Esophagus (tissue), 2 donors: Measurements from ENCODE around the gene GMEB2. TPM values are rescaled to one million over a fixed set of nuclear protein-coding genes. Genes with fewer than 3 reads are reported as not detected.

Experiments
- H3K27ac ChIP-seq, 2 donors: one replicate each; pipeline ENCODE4 v1.5.1; 2013; ENCODE audit warnings: low read depth in 2 of 2, mild to moderate bottlenecking in 2 of 2, inconsistent platforms in 1 of 2, low read length in 1 of 2, moderate library complexity in 1 of 2
- H3K27me3 ChIP-seq, 2 donors: one replicate each; pipeline ENCODE4 v1.6.1; 2013; ENCODE audit warnings: low read length in 2 of 2, control low read depth in 1 of 2, mild to moderate bottlenecking in 1 of 2; ENCODE audit not compliant: insufficient read depth in 2 of 2, control insufficient read depth in 1 of 2
- H3K36me3 ChIP-seq, 2 donors: one replicate each; pipeline ENCODE4 v1.6.1; 2013; ENCODE audit warnings: low read length in 1 of 2; ENCODE audit not compliant: control insufficient read depth in 2 of 2, insufficient read depth in 2 of 2
- H3K4me1 ChIP-seq, 2 donors: one replicate each; pipeline ENCODE4 v1.6.1; 2013; ENCODE audit warnings: low read length in 1 of 2; ENCODE audit not compliant: control insufficient read depth in 2 of 2, insufficient read depth in 2 of 2
- H3K4me3 ChIP-seq, 2 donors: one replicate each; pipeline ENCODE4 v1.5.1; 2013; ENCODE audit warnings: low read length in 2 of 2, mild to moderate bottlenecking in 2 of 2, low read depth in 1 of 2, moderate library complexity in 1 of 2
- H3K9me3 ChIP-seq, 2 donors: one replicate each; pipeline ENCODE4 v1.6.1; 2013; ENCODE audit warnings: mild to moderate bottlenecking in 2 of 2, low read depth in 1 of 2, low read length in 1 of 2, moderate library complexity in 1 of 2; ENCODE audit not compliant: control insufficient read depth in 2 of 2, insufficient read depth in 1 of 2
- WGBS, 2 donors: extraction: QIAGEN DNeasy Blood & Tissue Kit; methylation state at CpG; one replicate each; pipeline ENCODE4 v1.1.7; 2013; 5-methylcytosine and 5-hydroxymethylcytosine counted together
- polyA plus RNA-seq, 2 donors: library from polyadenylated mRNA; stranded (reverse); fragments of 200-250 nt; gene quantifications; one replicate each; pipeline ENCODE4 v1.2.3, GENCODE V29; 2013
- donor health status: healthy with polysubstance abuse.
- donor health status: Bipolar disorder and iron deficiency.

The GMEB2 gene
- polyA plus RNA-seq, 2 donors: 7.6 to 8.8 TPM

- Histone ChIP-seq H3K27me3 (peaks cover 0 to 8% of the 10 kb centered on the region in 2 donors), H3K4me1 (peaks cover 0 to 21% of the 10 kb centered on the region in 2 donors), H3K9me3 (peaks cover 0 to 5% of the 10 kb centered on the region in 2 donors), H3K36me3 (no peaks in the 10 kb centered on the region), H3K27ac (no peak overlapping the region), H3K4me3 (no peak overlapping the region)
- 45 to 53% methylated on average over 19 of the region's 19 CpGs for WGBS, 2 donors
Measured at GRCh38 chr20:63544958-63545516, 81.9 kb downstream of the GMEB2 start.

DNA sequence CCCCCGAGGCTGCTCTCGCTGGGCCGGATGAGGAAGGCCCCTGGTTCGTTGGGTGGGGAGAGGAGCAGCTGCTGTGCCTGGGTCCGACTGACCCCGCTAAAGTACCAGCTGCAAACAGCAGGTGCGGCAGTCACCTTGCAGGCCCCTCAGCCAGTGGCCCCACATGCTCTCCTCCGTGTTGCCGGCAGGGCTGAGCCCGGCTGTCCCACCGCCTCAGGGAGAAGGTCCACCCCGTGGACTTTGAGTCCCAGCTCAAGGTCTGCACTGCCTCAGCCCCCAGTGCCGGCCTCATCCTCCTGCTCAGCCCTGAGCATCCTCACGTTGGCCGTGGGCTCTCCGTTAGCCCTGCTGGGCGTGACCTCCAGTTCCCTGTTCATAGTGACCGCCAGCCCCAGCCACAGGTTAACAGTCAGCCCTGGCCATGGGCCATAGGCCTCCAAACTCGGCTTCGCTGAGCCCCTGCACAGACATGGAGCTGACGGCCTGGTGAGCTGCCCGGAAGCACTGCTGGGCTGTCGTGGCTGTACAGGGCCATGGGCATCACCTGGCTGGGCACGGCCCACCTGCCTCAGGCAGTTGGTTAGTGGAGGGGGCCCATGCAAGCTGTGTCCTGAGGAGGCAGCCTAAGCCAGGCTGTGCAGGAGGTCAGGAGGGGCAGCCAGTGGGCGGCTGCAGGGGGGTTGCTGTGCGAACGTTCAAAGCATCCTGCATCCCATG is 82.5 kb downstream of the GMEB2 start:
- Histone ChIP-seq H3K9me3 (peaks cover 0 to 5% of the 10 kb centered on the region in 2 donors), H3K4me1 (peaks cover 0 to 23% of the 10 kb centered on the region in 2 donors), H3K4me3 (no peak overlapping the region), H3K36me3 (no peaks in the 10 kb centered on the region), H3K27ac (no peak overlapping the region), H3K27me3 (peaks cover 0 to 8% of the 10 kb centered on the region in 2 donors)
- 57 to 62% methylated on average over 25 to 27 of the region's 27 CpGs for WGBS, 2 donors

DNA sequence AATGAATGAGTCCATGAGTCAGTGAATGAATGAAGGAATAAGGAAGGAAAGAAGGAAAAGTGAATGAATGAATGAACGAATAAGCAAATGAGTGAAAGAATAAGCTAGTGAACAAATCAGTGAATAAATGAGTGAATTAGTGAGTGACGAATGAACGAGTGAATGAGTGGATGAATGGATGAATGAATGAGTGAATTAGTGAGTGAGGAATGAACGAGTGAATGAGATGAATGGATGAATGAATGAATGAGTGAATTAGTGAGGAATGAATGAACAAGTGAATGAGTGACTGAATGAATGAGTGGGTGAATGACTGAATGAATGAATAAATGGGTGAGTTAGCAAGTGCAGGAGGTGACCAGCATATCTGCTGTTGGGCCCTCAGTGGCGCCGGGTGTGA is 83.2 kb downstream of the GMEB2 start:
- no peaks in the 10 kb centered on the region for H3K36me3 ChIP-seq
- no peak overlapping the region for H3K27ac ChIP-seq
- no peak overlapping the region for H3K4me3 ChIP-seq
- peaks cover 0 to 29% of the 10 kb centered on the region in 2 donors for H3K4me1 ChIP-seq
- WGBS, 2 donors: 85 to 86% methylated on average over 6 of the region's 6 CpGs
- peaks cover 0 to 8% of the 10 kb centered on the region in 2 donors for H3K27me3 ChIP-seq
- H3K9me3 ChIP-seq: peaks cover 0 to 5% of the 10 kb centered on the region in 2 donors

GRCh38 chr20:63543131-63543530 is 83.8 kb downstream of the GMEB2 start:
- WGBS, 2 donors: 60 to 76% methylated on average over 10 of the region's 10 CpGs
- H3K27me3 ChIP-seq: peaks cover 0 to 8% of the 10 kb centered on the region in 2 donors
- peaks cover 0 to 5% of the 10 kb centered on the region in 2 donors for H3K9me3 ChIP-seq
- no peak overlapping the region for H3K4me3 ChIP-seq
- H3K36me3 ChIP-seq: no peaks in the 10 kb centered on the region
- H3K4me1 ChIP-seq: peaks cover 0 to 29% of the 10 kb centered on the region in 2 donors
- no peak overlapping the region for H3K27ac ChIP-seq

- H3K4me1 ChIP-seq: peaks cover 0 to 29% of the 10 kb centered on the region in 2 donors
- 61 to 82% methylated on average over 9 to 10 of the region's 10 CpGs for WGBS, 2 donors
- H3K36me3 ChIP-seq: no peaks in the 10 kb centered on the region
- no peak overlapping the region for H3K4me3 ChIP-seq
- peaks cover 0 to 5% of the 10 kb centered on the region in 2 donors for H3K9me3 ChIP-seq
- H3K27me3 ChIP-seq: peaks cover 0 to 7% of the 10 kb centered on the region in 2 donors
- H3K27ac ChIP-seq: peak overlapping the region in 1 of 2 donors; percentile 44
Measured at GRCh38 chr20:63542696-63543095, 84.2 kb downstream of the GMEB2 start.

GRCh38 chr20:63542031-63542559 is 84.8 kb downstream of the GMEB2 start:
- Histone ChIP-seq H3K4me1 (peaks cover 0 to 29% of the 10 kb centered on the region in 2 donors), H3K9me3 (peaks cover 0 to 5% of the 10 kb centered on the region in 2 donors), H3K27me3 (peaks cover 0 to 2% of the 10 kb centered on the region in 2 donors), H3K36me3 (no peaks in the 10 kb centered on the region), H3K4me3 (no peak overlapping the region), H3K27ac (peak overlapping the region in 1 of 2 donors; percentile 44)
- WGBS, 2 donors: 54 to 62% methylated on average over 30 to 36 of the region's 36 CpGs

DNA sequence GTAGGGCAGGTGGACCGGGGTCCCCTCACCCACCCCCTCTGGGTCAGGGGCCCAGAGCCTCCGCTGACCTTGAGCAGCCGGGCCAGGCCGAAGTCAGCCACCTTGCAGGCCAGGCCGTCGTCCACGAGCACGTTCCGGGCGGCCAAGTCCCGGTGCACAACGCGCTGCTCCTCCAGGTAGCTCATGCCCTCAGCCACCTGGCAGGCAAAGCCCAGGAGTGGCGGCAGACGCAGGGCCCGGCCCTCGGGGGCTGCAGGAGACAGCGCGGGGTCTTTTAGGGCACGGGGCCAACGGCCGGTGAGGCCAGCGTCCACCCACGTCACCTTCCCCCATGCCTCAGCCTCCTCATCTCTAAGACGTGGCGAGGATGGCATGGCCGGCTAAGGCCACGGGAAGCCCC is 85.5 kb downstream of the GMEB2 start:
- no peak overlapping the region for H3K27ac ChIP-seq
- H3K36me3 ChIP-seq: no peaks in the 10 kb centered on the region
- no peaks in the 10 kb centered on the region for H3K27me3 ChIP-seq
- H3K9me3 ChIP-seq: peaks cover 0 to 5% of the 10 kb centered on the region in 2 donors
- peaks cover 0 to 31% of the 10 kb centered on the region in 2 donors for H3K4me1 ChIP-seq
- H3K4me3 ChIP-seq: no peak overlapping the region
- 88 to 89% methylated on average over 25 to 28 of the region's 28 CpGs for WGBS, 2 donors

GRCh38 chr20:63540417-63541186 is 86.3 kb downstream of the GMEB2 start:
- H3K36me3 ChIP-seq: no peaks in the 10 kb centered on the region
- no peak overlapping the region for H3K27ac ChIP-seq
- peaks cover 0 to 31% of the 10 kb centered on the region in 2 donors for H3K4me1 ChIP-seq
- peaks cover 0 to 5% of the 10 kb centered on the region in 2 donors for H3K9me3 ChIP-seq
- H3K27me3 ChIP-seq: no peaks in the 10 kb centered on the region
- no peak overlapping the region for H3K4me3 ChIP-seq
- 56 to 64% methylated on average over 46 to 49 of the region's 49 CpGs for WGBS, 2 donors
